ENCODE results near the gene S1PR2.
A peak's percentile ranks its signal among the peaks of the same experiment; 100 is the strongest.

S1PR2 gene

DNA sequence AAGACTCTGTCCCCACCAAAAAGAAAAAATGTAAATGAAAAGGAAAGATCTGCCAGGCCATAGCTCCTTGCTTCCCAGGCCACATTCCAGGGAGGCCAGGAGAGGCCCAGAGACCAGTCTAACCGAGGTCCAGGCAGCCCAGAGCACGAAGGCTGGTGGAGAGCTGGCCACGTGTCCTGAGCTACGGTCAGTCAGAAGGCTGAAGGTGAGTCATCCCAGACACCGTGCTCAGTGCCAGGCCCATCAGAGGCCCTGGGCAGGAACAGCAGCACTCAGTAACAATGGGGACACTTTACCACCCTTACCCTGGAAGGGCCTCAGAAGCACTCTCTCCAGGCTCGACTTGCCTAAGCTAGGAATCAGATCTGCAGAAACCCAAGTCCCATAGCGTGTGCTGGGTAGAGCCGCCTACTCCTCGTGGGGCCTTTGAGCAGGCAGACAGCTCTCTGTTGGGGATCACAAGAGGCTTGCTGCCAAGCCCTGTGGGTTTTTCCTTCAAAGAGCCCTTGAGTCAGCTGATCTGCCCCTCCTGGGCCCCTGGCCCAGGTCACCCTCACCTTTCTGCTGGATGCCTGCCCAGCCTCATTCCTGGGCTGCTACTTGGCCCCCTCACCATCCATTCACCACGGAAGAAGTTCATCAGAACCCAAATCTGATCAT lies 24.8 kb downstream of the S1PR2 start:
- Histone ChIP-seq H4K91ac (ENCODE audit: low read depth, low read length) (peak overlapping the region; percentile 76), H3K36me3 (ENCODE audit: control insufficient read depth in 1 of 2, insufficient read depth in 2 of 2, low read length in 2 of 2) (no peaks in the 10 kb centered on the region), H2BK120ac (ENCODE audit: insufficient read depth, low read length, poor library complexity) (peak overlapping the region; percentile 89), H3K79me1 (ENCODE audit: low read length) (peaks cover 7% of the 10 kb centered on the region), H2AFZ (ENCODE audit: insufficient read depth, low read length, poor library complexity) (peak overlapping the region; percentile 14), H3K4me3 (ENCODE audit: low read depth, low read length) (no peak overlapping the region), H3K9ac (ENCODE audit: low read length) (no peak overlapping the region), H3K4me1 (ENCODE audit: control insufficient read depth in 1 of 2, insufficient read depth in 2 of 2, low read length in 2 of 2) (peaks cover 12 to 21% of the 10 kb centered on the region in 2 experiments), H3K27ac (ENCODE audit: low read depth, low read length) (peak overlapping the region; percentile 88), H3K23ac (ENCODE audit: low read length) (no peak overlapping the region), H3K4me2 (ENCODE audit: low read length) (peak overlapping the region; percentile 36), H3K18ac (ENCODE audit: low read length) (peak overlapping the region; percentile 28), H2AK5ac (ENCODE audit: low read length) (peak overlapping the region; percentile 12), H3K14ac (ENCODE audit: low read length) (peak overlapping the region; percentile 48), H3K79me2 (ENCODE audit: control insufficient read depth, insufficient read depth, low read length, poor library complexity) (no peaks in the 10 kb centered on the region), H2BK12ac (ENCODE audit: low read length) (peak overlapping the region; percentile 50), H2BK5ac (ENCODE audit: low read depth, low read length, poor library complexity) (peak overlapping the region; percentile 78), H3K4ac (ENCODE audit: low read depth, low read length) (peak overlapping the region; percentile 21), H3K9me3 (ENCODE audit: insufficient read depth, low read depth, low read length) (no peaks in the 10 kb centered on the region), H4K12ac (ENCODE audit: low read depth, low read length) (peak overlapping the region; percentile 20), H3K27me3 (ENCODE audit: insufficient read depth, low read length) (no peaks in the 10 kb centered on the region), H4K8ac (ENCODE audit: low read depth, low read length) (peak overlapping the region; percentile 71)
- WGBS (ENCODE audit: extremely low coverage, insufficient coverage, insufficient read length) = no CpG with 5 or more reads among the region's 10 CpGs
- DNase-seq = peak; percentile 88 to 92

DNA sequence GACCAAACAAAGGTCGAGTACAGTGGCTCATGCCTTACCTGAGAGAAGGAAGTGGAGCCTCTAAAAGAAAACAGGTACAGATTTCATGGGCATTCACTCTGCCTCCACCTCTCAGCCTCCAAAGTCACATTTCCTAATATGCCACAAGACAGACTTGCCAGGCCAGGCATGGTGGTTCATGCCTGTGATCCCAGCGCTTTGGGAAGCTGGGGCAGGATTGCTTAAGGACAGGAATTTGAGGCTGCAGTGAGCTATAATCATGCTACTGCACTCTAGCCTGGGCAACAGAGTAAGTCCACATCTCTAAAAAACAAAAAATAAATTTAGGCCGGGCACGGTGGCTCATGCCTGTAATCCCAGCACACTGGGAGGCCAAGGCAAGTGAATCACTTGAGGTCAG lies 25.5 kb downstream of the S1PR2 start:
- Histone ChIP-seq H3K4me2 (ENCODE audit: low read length) (no peak overlapping the region), H2BK120ac (ENCODE audit: insufficient read depth, low read length, poor library complexity) (peak overlapping the region; percentile 9), H4K91ac (ENCODE audit: low read depth, low read length) (peak overlapping the region; percentile 10), H3K14ac (ENCODE audit: low read length) (no peak overlapping the region), H3K9ac (ENCODE audit: low read length) (no peak overlapping the region), H2BK5ac (ENCODE audit: low read depth, low read length, poor library complexity) (no peak overlapping the region), H3K79me1 (ENCODE audit: low read length) (peaks cover 7% of the 10 kb centered on the region), H3K36me3 (ENCODE audit: control insufficient read depth in 1 of 2, insufficient read depth in 2 of 2, low read length in 2 of 2) (no peaks in the 10 kb centered on the region), H3K4me1 (ENCODE audit: control insufficient read depth in 1 of 2, insufficient read depth in 2 of 2, low read length in 2 of 2) (peaks cover 12 to 21% of the 10 kb centered on the region in 2 experiments), H4K12ac (ENCODE audit: low read depth, low read length) (no peak overlapping the region), H4K8ac (ENCODE audit: low read depth, low read length) (no peak overlapping the region), H3K79me2 (ENCODE audit: control insufficient read depth, insufficient read depth, low read length, poor library complexity) (no peaks in the 10 kb centered on the region), H2AFZ (ENCODE audit: insufficient read depth, low read length, poor library complexity) (no peak overlapping the region), H3K4ac (ENCODE audit: low read depth, low read length) (no peak overlapping the region), H2AK5ac (ENCODE audit: low read length) (no peak overlapping the region), H3K23ac (ENCODE audit: low read length) (no peak overlapping the region), H3K27ac (ENCODE audit: low read depth, low read length) (peak overlapping the region; percentile 88), H2BK12ac (ENCODE audit: low read length) (peak overlapping the region; percentile 3), H3K9me3 (ENCODE audit: insufficient read depth, low read depth, low read length) (no peaks in the 10 kb centered on the region), H3K18ac (ENCODE audit: low read length) (no peak overlapping the region), H3K27me3 (ENCODE audit: insufficient read depth, low read length) (no peaks in the 10 kb centered on the region), H3K4me3 (ENCODE audit: low read depth, low read length) (no peak overlapping the region)
- peak; percentile 38 to 56 for DNase-seq
- no CpG with 5 or more reads among the region's 4 CpGs for WGBS (ENCODE audit: extremely low coverage, insufficient coverage, insufficient read length)

DNA sequence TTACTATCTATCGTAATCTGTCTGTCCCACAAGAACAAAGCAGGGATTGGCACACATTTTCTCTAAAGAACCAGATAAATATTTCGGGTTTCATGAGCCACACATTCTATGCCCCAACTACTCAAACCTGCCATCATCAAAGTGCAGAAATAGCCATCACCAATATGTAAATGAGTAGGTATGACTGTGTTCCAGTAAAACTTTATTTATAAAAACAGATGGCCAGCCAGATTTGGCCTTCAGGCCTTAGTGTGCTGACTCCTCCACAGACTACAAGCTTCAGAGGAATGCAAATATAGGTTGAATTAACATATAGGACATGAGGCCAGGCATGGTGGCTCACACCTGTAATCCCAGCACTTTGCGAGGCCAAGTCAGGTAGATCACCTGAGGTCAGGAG lies 27.4 kb downstream of the S1PR2 start:
- Histone ChIP-seq H3K79me2 (ENCODE audit: control insufficient read depth, insufficient read depth, low read length, poor library complexity) (no peaks in the 10 kb centered on the region), H3K4me2 (ENCODE audit: low read length) (no peak overlapping the region), H3K9me3 (ENCODE audit: insufficient read depth, low read depth, low read length) (no peaks in the 10 kb centered on the region), H3K23ac (ENCODE audit: low read length) (no peak overlapping the region), H3K27me3 (ENCODE audit: insufficient read depth, low read length) (no peaks in the 10 kb centered on the region), H4K91ac (ENCODE audit: low read depth, low read length) (no peak overlapping the region), H2BK5ac (ENCODE audit: low read depth, low read length, poor library complexity) (no peak overlapping the region), H2AFZ (ENCODE audit: insufficient read depth, low read length, poor library complexity) (no peak overlapping the region), H3K14ac (ENCODE audit: low read length) (no peak overlapping the region), H3K36me3 (ENCODE audit: control insufficient read depth in 1 of 2, insufficient read depth in 2 of 2, low read length in 2 of 2) (no peaks in the 10 kb centered on the region), H2AK5ac (ENCODE audit: low read length) (no peak overlapping the region), H3K18ac (ENCODE audit: low read length) (no peak overlapping the region), H3K79me1 (ENCODE audit: low read length) (peaks cover 7% of the 10 kb centered on the region), H2BK120ac (ENCODE audit: insufficient read depth, low read length, poor library complexity) (no peak overlapping the region), H3K4me1 (ENCODE audit: control insufficient read depth in 1 of 2, insufficient read depth in 2 of 2, low read length in 2 of 2) (peaks cover 12 to 21% of the 10 kb centered on the region in 2 experiments), H4K8ac (ENCODE audit: low read depth, low read length) (no peak overlapping the region), H2BK12ac (ENCODE audit: low read length) (no peak overlapping the region), H3K9ac (ENCODE audit: low read length) (no peak overlapping the region), H3K27ac (ENCODE audit: low read depth, low read length) (no peak overlapping the region), H3K4ac (ENCODE audit: low read depth, low read length) (no peak overlapping the region), H4K12ac (ENCODE audit: low read depth, low read length) (no peak overlapping the region), H3K4me3 (ENCODE audit: low read depth, low read length) (no peak overlapping the region)
- DNase-seq = no peak
- WGBS (ENCODE audit: extremely low coverage, insufficient coverage, insufficient read length) = no CpG with 5 or more reads among the region's 3 CpGs

DNA sequence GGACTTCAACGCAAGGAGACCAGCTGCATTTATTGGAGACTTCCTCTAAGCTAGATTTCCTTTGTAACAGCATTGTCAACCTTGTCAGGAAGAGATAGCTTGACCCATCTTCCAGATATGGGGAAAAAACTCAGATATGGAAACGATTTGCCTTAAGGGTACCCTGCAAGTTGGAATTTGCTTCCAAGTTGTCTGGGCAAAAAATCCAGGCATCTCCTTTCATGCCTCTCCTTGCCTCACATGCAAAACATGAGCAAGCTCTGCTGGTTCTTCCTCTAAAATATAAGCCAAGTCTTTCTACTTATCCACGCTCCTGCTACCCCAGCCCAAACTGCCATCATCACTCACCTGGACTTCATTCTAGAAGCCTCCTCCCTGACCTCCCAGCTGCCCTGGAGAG lies 30.0 kb downstream of the S1PR2 start:
- Histone ChIP-seq H2BK120ac (ENCODE audit: insufficient read depth, low read length, poor library complexity) (no peak overlapping the region), H3K4me2 (ENCODE audit: low read length) (no peak overlapping the region), H3K23ac (ENCODE audit: low read length) (no peak overlapping the region), H4K12ac (ENCODE audit: low read depth, low read length) (no peak overlapping the region), H4K91ac (ENCODE audit: low read depth, low read length) (peak overlapping the region; percentile 6), H2BK12ac (ENCODE audit: low read length) (no peak overlapping the region), H3K9me3 (ENCODE audit: insufficient read depth, low read depth, low read length) (no peaks in the 10 kb centered on the region), H3K14ac (ENCODE audit: low read length) (no peak overlapping the region), H3K27ac (ENCODE audit: low read depth, low read length) (peak overlapping the region; percentile 66), H2AFZ (ENCODE audit: insufficient read depth, low read length, poor library complexity) (no peak overlapping the region), H3K4me1 (ENCODE audit: control insufficient read depth in 1 of 2, insufficient read depth in 2 of 2, low read length in 2 of 2) (peaks cover 4 to 13% of the 10 kb centered on the region in 2 experiments), H3K36me3 (ENCODE audit: control insufficient read depth in 1 of 2, insufficient read depth in 2 of 2, low read length in 2 of 2) (no peaks in the 10 kb centered on the region), H3K18ac (ENCODE audit: low read length) (no peak overlapping the region), H3K79me2 (ENCODE audit: control insufficient read depth, insufficient read depth, low read length, poor library complexity) (no peaks in the 10 kb centered on the region), H3K79me1 (ENCODE audit: low read length) (no peaks in the 10 kb centered on the region), H4K8ac (ENCODE audit: low read depth, low read length) (no peak overlapping the region), H2AK5ac (ENCODE audit: low read length) (no peak overlapping the region), H3K9ac (ENCODE audit: low read length) (no peak overlapping the region), H3K4ac (ENCODE audit: low read depth, low read length) (no peak overlapping the region), H3K4me3 (ENCODE audit: low read depth, low read length) (no peak overlapping the region), H2BK5ac (ENCODE audit: low read depth, low read length, poor library complexity) (peak overlapping the region; percentile 8), H3K27me3 (ENCODE audit: insufficient read depth, low read length) (no peaks in the 10 kb centered on the region)
- DNase-seq = peak; percentile 85 to 96
- no CpG with 5 or more reads among the region's 3 CpGs for WGBS (ENCODE audit: extremely low coverage, insufficient coverage, insufficient read length)

All from trophoblast cell (in vitro differentiated cells and primary cell).